GM19395 (cell line): ENCODE measurements around the gene MTA3.
A peak's percentile ranks its signal among the peaks of the same experiment; 100 is the strongest.
"Not testable (repeated sequence)": the region's sequence is repeated elsewhere in the genome, so short reads cannot be mapped to it uniquely, and the experiment has no call there.

ENCODE experiments used
- ATAC-seq: cut with Tn5 transposase; IDR thresholded peaks from one replicate; pipeline ENCODE4 v1.9.1; 2021; ENCODE audit warnings: mild to moderate bottlenecking, moderate library complexity; ENCODE audit not compliant: unreplicated experiment

Gene MTA3

GRCh38 chr2:42566837-42567321 lies 1.6 kb upstream of the MTA3 start:
- ATAC-seq = peak; percentile 57

GRCh38 chr2:42567364-42567763 lies 1.1 kb upstream of the MTA3 start:
- ATAC-seq = peak; percentile 13

GRCh38 chr2:42567806-42568400 lies 529 bp upstream of the MTA3 start:
- peak; percentile 72 for ATAC-seq

GRCh38 chr2:42569116-42569711 lies 782 bp downstream of the MTA3 start:
- peak; percentile 8 for ATAC-seq

GRCh38 chr2:42569883-42570282 lies 1.5 kb downstream of the MTA3 start:
- ATAC-seq = no peak

GRCh38 chr2:42572297-42573081 lies 4.1 kb downstream of the MTA3 start:
- no peak for ATAC-seq

- no peak for ATAC-seq
Measured at GRCh38 chr2:42573256-42573655, 4.8 kb downstream of the MTA3 start.

- ATAC-seq = peak; percentile 70
Measured at GRCh38 chr2:42575458-42576064, 7.1 kb downstream of the MTA3 start.

GRCh38 chr2:42578621-42579020 lies 10.2 kb downstream of the MTA3 start:
- no peak for ATAC-seq

GRCh38 chr2:42581257-42581656 lies 12.8 kb downstream of the MTA3 start:
- ATAC-seq = no peak

GRCh38 chr2:42584628-42585027 lies 16.2 kb downstream of the MTA3 start:
- ATAC-seq = not testable (repeated sequence)

GRCh38 chr2:42585779-42586178 lies 17.3 kb downstream of the MTA3 start:
- ATAC-seq = no peak

- no peak for ATAC-seq
Measured at GRCh38 chr2:42587526-42588117, 19.2 kb downstream of the MTA3 start.

GRCh38 chr2:42588121-42588520 lies 19.7 kb downstream of the MTA3 start:
- ATAC-seq = no peak

GRCh38 chr2:42590176-42590575 lies 21.7 kb downstream of the MTA3 start:
- ATAC-seq = no peak

- ATAC-seq = no peak
Measured at GRCh38 chr2:42593282-42593681, 24.9 kb downstream of the MTA3 start.

- no peak for ATAC-seq
Measured at GRCh38 chr2:42598656-42599055, 30.2 kb downstream of the MTA3 start.

- no peak for ATAC-seq
Measured at GRCh38 chr2:42601076-42601475, 32.6 kb downstream of the MTA3 start.

- ATAC-seq = no peak
Measured at GRCh38 chr2:42602218-42602875, 33.9 kb downstream of the MTA3 start.

- no peak for ATAC-seq
Measured at GRCh38 chr2:42602876-42603219, 34.4 kb downstream of the MTA3 start.
